Stimulated activated CD4-positive, alpha-beta T cell treated with anti-CD3 and anti-CD28 coated beads, Interleukin-12 subunit alpha, Interleukin-12 subunit beta, amount 100 ng/mL, for 4 hours (primary cell): ENCODE results near the gene SPSB3.
"Not testable (repeated sequence)": the region's sequence is repeated elsewhere in the genome, so short reads cannot be mapped to it uniquely, and the experiment has no call there.

ENCODE experiments used
- DNase-seq: peaks from one replicate; pipeline ENCODE4 v3.0.0-alpha.2; 2020

Gene SPSB3

GRCh38 chr16:1734816-1735215 is 47.6 kb downstream of the SPSB3 start:
- no peak for DNase-seq

DNA sequence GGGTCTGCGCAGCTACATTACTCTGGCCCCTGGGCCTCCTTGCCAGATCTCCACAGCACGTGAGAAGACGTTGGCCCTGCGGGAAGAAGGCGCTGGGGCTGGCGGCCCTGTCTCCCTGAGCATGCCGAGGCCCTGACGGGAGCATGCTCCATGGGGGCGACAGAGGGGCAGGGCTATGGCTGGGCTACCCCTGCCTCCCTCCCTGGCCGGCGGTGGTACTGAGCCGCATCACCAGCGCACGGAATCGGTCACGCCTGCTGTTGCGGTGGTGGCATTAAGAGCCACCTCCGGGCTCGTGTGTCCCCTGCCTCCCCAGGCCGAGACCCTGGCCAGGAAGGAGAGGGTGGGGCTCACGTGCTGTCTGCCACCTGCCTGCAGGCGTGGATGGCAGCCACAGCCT is 48.2 kb downstream of the SPSB3 start:
- DNase-seq = no peak

DNA sequence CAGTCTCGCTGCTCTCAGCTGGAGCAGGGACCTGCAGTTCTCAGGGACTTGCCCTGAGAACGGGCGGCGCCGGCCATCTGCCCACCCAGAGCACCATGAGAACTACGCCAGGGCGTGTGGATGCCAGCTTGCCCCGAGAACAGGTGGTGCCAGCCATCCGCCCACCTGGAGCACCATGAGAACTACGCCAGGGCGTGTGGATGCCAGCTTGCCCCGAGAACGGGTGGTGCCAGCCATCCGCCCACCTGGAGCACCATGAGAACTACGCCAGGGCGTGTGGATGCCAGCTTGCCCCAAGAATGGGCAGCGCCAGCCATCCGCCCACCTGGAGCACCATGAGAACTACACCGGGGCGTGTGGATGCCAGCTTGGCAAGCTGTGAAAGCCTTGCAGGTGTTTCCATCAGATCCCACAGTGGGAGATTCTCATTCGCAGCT is 49.8 kb downstream of the SPSB3 start:
- DNase-seq = not testable (repeated sequence)

DNA sequence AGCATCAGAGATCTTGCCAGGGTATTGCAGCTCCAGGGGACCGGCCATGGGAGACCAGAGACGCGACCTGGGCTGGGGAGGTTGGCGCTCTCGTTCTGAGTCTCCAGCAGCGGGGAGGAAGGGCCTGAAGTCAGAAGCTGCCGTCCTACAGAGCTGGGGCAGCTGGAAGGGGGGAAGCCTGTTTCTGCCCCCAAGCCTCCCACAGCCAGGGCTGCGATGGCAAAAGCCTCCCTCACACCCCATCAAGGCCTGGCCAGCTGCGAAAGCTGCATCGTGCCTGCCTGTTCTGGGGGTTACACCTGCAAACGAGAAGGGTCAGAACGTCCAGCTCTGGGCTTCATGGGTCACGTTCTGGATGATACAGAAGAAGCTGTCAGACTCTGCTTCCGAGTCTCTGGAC is 50.3 kb downstream of the SPSB3 start:
- DNase-seq = no peak

DNA sequence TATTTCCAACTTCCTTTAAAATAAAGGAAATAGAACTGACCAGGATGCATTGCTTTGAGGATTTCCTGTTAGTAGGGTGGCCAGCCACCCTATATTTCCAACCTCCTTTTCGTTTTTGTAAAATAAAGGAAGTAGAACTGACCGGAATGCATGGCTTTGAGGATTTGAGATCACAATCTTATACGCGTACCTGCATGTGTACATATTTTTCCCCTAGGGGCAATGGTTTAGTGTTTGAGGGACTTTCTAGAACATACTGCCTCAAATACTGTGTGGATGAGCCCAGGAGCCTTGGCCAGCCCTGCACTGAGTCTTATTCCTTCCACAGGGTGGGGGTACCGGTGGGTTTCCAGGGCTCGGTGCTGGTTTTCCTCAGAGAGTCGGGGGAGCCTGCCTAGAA is 50.8 kb downstream of the SPSB3 start:
- no peak for DNase-seq

DNA sequence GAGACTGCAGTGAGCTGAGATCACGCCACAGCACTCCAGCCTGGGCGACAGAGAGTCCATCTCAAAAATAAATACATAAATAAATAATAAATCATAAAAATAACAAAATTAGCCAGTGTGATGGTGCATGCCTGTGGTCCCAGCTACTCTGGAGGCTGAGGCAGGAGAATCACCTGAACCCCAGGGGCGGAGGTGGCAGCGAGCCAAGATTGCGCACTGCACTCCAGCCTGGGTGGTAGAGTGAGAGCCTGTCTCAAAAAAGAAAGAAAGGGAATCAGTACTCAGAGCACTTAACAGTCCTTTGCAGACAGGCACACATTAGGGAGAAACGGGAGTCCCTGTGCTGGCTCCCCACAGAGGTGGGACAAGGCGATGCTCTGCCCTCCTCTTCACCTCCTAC is 51.3 kb downstream of the SPSB3 start:
- DNase-seq = no peak

GRCh38 chr16:1729445-1729844 is 52.9 kb downstream of the SPSB3 start:
- DNase-seq = no peak

- no peak for DNase-seq
Measured at GRCh38 chr16:1729026-1729425, 53.3 kb downstream of the SPSB3 start.

DNA sequence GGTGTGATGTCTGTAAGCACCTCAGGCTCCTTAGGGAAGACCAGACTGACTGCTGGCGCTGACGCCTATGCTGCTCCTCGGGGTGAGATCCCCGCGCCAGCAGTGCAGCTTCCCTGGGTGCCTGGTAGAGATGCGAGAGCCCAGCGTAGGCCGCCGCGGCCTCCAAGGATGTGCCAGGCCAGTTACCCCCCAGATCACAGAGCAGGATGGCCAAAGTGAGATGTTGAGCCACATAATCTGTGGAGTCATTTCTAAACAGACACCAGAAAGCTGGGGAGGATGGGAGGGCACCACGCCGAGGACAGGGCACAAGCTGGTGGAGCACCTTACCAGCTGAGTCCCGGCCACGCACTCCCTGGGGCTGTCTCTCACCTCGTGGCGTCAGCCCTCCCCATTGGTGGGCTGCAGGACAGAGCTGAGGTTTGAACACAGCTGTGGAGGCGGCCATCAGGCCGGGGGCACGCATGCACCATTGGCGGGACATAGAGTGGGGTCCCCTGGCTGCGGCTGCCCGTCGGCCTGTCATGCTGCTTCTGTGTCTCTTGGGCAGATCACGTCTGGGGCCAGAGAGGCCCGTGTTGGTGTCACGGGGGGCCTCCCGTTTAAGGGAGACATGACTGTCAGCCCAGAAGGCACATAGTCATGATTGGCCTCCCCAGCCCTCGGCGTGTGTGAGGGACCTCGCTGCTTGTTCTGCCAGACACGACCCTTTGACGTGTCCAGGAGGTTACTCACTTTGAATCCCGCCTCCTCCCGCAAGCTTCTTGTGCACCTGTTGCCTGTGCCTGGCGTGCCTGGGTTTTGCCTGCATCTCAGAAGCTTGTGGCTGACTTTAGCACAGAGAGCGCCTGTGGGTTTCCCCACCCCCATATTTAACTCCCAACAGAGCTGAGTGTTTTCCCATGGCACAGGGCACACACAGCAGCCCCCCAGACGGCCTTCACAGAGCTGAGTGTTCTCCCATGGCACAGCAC is 54.4 kb downstream of the SPSB3 start:
- no peak for DNase-seq
